AG09319 (cell line): ENCODE measurements around the gene ARMC7.

Experiments used
- DNase-seq: peaks from one replicate; pipeline ENCODE4 v3.0.0-alpha.2; 2010; ENCODE audit warnings: low read depth; ENCODE audit errors: extremely low read depth
- TF ChIP-seq, protein P1 (sequence below): IDR thresholded peaks from 2 replicates; pipeline ENCODE4 v1.5.1; 2011; ENCODE audit warnings: low read depth, mild to moderate bottlenecking, inconsistent platforms, low read length, moderate library complexity

Gene ARMC7

GRCh38 chr17:75079023-75079373 lies 30.8 kb upstream of the ARMC7 start:
- DNase-seq = no peak
- TF ChIP-seq, protein P1, sequence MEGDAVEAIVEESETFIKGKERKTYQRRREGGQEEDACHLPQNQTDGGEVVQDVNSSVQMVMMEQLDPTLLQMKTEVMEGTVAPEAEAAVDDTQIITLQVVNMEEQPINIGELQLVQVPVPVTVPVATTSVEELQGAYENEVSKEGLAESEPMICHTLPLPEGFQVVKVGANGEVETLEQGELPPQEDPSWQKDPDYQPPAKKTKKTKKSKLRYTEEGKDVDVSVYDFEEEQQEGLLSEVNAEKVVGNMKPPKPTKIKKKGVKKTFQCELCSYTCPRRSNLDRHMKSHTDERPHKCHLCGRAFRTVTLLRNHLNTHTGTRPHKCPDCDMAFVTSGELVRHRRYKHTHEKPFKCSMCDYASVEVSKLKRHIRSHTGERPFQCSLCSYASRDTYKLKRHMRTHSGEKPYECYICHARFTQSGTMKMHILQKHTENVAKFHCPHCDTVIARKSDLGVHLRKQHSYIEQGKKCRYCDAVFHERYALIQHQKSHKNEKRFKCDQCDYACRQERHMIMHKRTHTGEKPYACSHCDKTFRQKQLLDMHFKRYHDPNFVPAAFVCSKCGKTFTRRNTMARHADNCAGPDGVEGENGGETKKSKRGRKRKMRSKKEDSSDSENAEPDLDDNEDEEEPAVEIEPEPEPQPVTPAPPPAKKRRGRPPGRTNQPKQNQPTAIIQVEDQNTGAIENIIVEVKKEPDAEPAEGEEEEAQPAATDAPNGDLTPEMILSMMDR = no peak

GRCh38 chr17:75081611-75082540 lies 27.9 kb upstream of the ARMC7 start:
- TF ChIP-seq, protein P1 = no peak
- DNase-seq = no peak

GRCh38 chr17:75082683-75083082 lies 27.1 kb upstream of the ARMC7 start:
- TF ChIP-seq, protein P1 = no peak
- DNase-seq = no peak

- TF ChIP-seq, protein P1 = no peak
- DNase-seq = no peak
These were observed 25.6 kb upstream of the ARMC7 start for GRCh38 chr17:75084039-75084660.

DNA sequence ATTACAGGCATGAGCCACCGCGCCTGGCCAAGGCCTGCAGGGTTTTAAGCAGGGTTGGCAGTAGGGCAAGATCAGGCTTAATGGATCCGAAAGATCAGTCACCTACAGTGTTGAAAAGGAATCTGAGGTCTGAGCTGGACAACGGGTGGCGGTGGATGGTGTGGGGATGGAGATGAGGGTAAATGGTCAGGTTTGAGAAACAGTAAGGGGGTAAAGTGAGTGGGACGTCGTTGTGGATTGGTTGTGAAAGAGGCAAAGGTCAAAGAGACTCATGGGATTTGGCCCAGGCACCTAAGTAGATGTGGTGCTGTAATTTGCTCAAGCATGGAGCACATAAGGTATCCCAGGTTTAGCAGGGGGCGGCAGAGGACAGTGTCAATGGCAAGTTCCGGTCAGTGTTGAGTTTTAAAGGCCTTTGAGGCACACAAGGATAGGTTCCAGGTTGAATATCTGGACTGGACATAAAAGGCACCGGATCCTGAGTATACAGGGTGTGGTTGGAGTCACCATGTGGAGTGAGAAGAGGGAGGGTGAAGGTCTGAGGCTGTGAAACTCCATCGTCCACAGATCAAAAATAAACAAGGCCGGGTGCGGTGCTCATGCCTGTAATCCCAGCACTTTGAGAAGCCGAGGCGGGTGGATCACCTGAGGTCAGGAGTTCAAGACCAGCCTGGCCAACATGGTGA lies 23.1 kb upstream of the ARMC7 start:
- no peak for DNase-seq
- TF ChIP-seq, protein P1 = no peak

DNA sequence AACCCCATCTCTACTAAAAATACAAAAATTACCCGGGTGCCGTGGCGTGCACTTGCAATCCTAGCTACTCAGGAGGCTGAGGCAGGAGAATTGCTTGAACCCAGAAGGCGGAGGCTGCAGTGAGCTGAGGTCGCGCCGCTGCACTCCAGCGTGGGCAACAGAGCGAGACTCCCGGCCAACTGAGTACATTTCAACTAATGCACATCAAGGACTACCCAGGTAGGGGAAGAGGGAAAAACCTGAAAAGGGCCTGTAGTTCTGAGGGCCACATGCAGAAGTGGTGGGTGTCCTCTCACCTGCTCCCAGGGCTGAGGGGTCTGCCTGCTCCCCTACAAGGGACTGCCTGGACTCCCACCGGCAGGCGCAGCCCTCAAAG lies 22.6 kb upstream of the ARMC7 start:
- DNase-seq = no peak
- TF ChIP-seq, protein P1 = no peak
